SK-N-SH (cell line): Measurements from ENCODE around the gene BAD. TPM values are rescaled to one million over a fixed set of nuclear protein-coding genes. Genes with fewer than 3 reads are reported as not detected.

Experiments
- CTCF ChIA-PET: fragments of 300-600, 350-600 bp; formaldehyde crosslinking; extraction: SDS; loops from one replicate; lab custom pipeline; 2021; lab: Yijun Ruan, JAX
- POLR2A ChIA-PET: fragments of 350-600 bp; sonication (Branson Sonifier 250); formaldehyde crosslinking; extraction: SDS; loops from one replicate; lab custom pipeline; 2020; ENCODE audit warnings: antibody characterized with exemption, inconsistent platforms; lab: Yijun Ruan, JAX
- DNase-seq: peaks from one replicate; pipeline ENCODE4 v3.0.0; 2012
- H2AFZ ChIP-seq: fragments of 200-600 bp; sonication (generic); 2 replicates; pipeline ENCODE4 v1.8.1; 2016; ENCODE audit warnings: antibody characterized with exemption, mild to moderate bottlenecking, low read depth
- H3F3A ChIP-seq: fragments of 200-600 bp; sonication (generic); replicated peaks from 2 replicates; pipeline ENCODE3; 2016; ENCODE audit warnings: antibody characterized with exemption, mild to moderate bottlenecking; ENCODE audit not compliant: insufficient read depth
- H3K27ac ChIP-seq, 2 experiments: fragments of 200-500 bp in 1 of 2; fragments of 200-600 bp in 1 of 2; sonication (Bioruptor generic) in 1 of 2; sonication (generic), shearing (Covaris generic) in 1 of 2; 2 replicates each; pipeline versions ENCODE4 v1.5.1 to v1.6.1; 2014 to 2016; ENCODE audit warnings: low read depth in 2 of 2, inconsistent platforms in 1 of 2, low read length in 1 of 2, mild to moderate bottlenecking in 1 of 2, mixed read lengths in 1 of 2
- H3K27me3 ChIP-seq: fragments of 200-600 bp; sonication (generic), shearing (Covaris generic); 2 replicates; pipeline ENCODE4 v1.6.1; 2016; ENCODE audit warnings: mixed run types; ENCODE audit not compliant: insufficient read depth
- H3K36me3 ChIP-seq, 2 experiments: fragments of 200-500 bp in 1 of 2; fragments of 200-600 bp in 1 of 2; sonication (Bioruptor generic) in 1 of 2; sonication (generic) in 1 of 2; replicated peaks in 1 of 2; 2 replicates each; pipeline versions ENCODE3 to v1.5.1; 2014 to 2016; ENCODE audit warnings: low read length in 1 of 2, mild to moderate bottlenecking in 1 of 2; ENCODE audit not compliant: insufficient read depth in 2 of 2, control insufficient read depth in 1 of 2
- H3K4me1 ChIP-seq, 2 experiments: fragments of 200-500 bp in 1 of 2; fragments of 200-600 bp in 1 of 2; sonication (Bioruptor generic) in 1 of 2; sonication (generic), shearing (Covaris generic) in 1 of 2; 2 replicates each; pipeline versions ENCODE4 v1.5.1 to v1.6.1; 2014 to 2016; ENCODE audit warnings: low read depth in 1 of 2, low read length in 1 of 2, mixed run types in 1 of 2; ENCODE audit not compliant: insufficient read depth in 2 of 2, control insufficient read depth in 1 of 2
- H3K4me2 ChIP-seq: fragments of 200-600 bp; sonication (generic), shearing (Covaris generic); 2 replicates; pipeline ENCODE4 v1.6.1; 2017; ENCODE audit warnings: mixed run types
- H3K4me3 ChIP-seq, 2 experiments: fragments of 200-500 bp in 1 of 2; fragments of 200-600 bp in 1 of 2; sonication (Bioruptor generic) in 1 of 2; sonication (generic), shearing (Covaris generic) in 1 of 2; 2 replicates each; pipeline versions ENCODE4 v1.5.1 to v1.8.1; 2014 to 2016; ENCODE audit warnings: low read depth in 2 of 2, inconsistent platforms in 1 of 2, low read length in 1 of 2, mild to moderate bottlenecking in 1 of 2, mixed read lengths in 1 of 2, moderate library complexity in 1 of 2
- H3K79me2 ChIP-seq: fragments of 200-600 bp; sonication (generic); 2 replicates; pipeline ENCODE4 v1.8.1; 2017; ENCODE audit warnings: mild to moderate bottlenecking; ENCODE audit not compliant: insufficient read depth
- H3K9ac ChIP-seq: fragments of 200-600 bp; sonication (generic); 2 replicates; pipeline ENCODE4 v1.6.1; 2017; ENCODE audit warnings: mixed run types
- H3K9me2 ChIP-seq: fragments of 200-600 bp; sonication (generic); 2 replicates; pipeline ENCODE4 v1.6.1; 2017; ENCODE audit warnings: mixed run types
- H3K9me3 ChIP-seq: fragments of 200-600 bp; sonication (generic); 2 replicates; pipeline ENCODE4 v1.6.1; 2017; ENCODE audit warnings: mixed run types, mild to moderate bottlenecking, moderate library complexity
- H4K20me1 ChIP-seq: fragments of 200-600 bp; sonication (generic); 2 replicates; pipeline ENCODE4 v1.6.1; 2017; ENCODE audit warnings: mild to moderate bottlenecking, mixed run types; ENCODE audit not compliant: insufficient read depth
- CHD2 ChIP-seq: fragments of 150-350 bp; IDR thresholded peaks from 2 replicates; pipeline ENCODE4 v1.6.1; 2018; ENCODE audit warnings: low read length; ENCODE audit not compliant: partially characterized antibody
- EZH2phosphoT487 ChIP-seq: fragments of 200-600 bp; sonication (generic); IDR thresholded peaks from 2 replicates; pipeline ENCODE4 v1.6.1; 2017; ENCODE audit warnings: low read depth, mixed run types, mild to moderate bottlenecking, antibody characterized with exemption, moderate library complexity, borderline replicate concordance
- FOSL2 ChIP-seq: IDR thresholded peaks from 2 replicates; pipeline ENCODE4 v1.4.0; 2012; ENCODE audit warnings: low read depth, mild to moderate bottlenecking, moderate library complexity, borderline replicate concordance
- FOXJ3 ChIP-seq: sonication (generic); formaldehyde crosslinking; IDR thresholded peaks from 2 replicates; pipeline ENCODE4 v1.5.1; 2020; ENCODE audit warnings: mild to moderate bottlenecking, missing genetic modification reagents
- FOXM1 ChIP-seq: IDR thresholded peaks from 2 replicates; pipeline ENCODE4 v1.4.0; 2012; ENCODE audit warnings: low read depth, mild to moderate bottlenecking
- GATA2 ChIP-seq: sonication (generic); formaldehyde crosslinking; IDR thresholded peaks from 2 replicates; pipeline ENCODE4 v1.5.0; 2020; ENCODE audit warnings: mild to moderate bottlenecking, missing genetic modification reagents
- IRF3 ChIP-seq: fragments of 150-350 bp; IDR thresholded peaks from 2 replicates; pipeline ENCODE4 v1.6.1; 2016; ENCODE audit warnings: mild to moderate bottlenecking, low read depth, low read length
- MXI1 ChIP-seq: IDR thresholded peaks from 2 replicates; pipeline ENCODE4 v1.6.1; 2012; ENCODE audit warnings: mild to moderate bottlenecking, low read depth, low read length, improper control_type of control experiment
- NFIC ChIP-seq: IDR thresholded peaks from 2 replicates; pipeline ENCODE4 v1.4.0; 2012; ENCODE audit warnings: borderline replicate concordance
- RAD21 ChIP-seq: IDR thresholded peaks from 2 replicates; pipeline ENCODE4 v1.6.1; 2012; ENCODE audit warnings: mild to moderate bottlenecking, low read length
- REST ChIP-seq: IDR thresholded peaks from 2 replicates; pipeline ENCODE4 v1.6.1; 2012; ENCODE audit warnings: mild to moderate bottlenecking, low read depth, low read length, moderate library complexity
- RFX5 ChIP-seq: IDR thresholded peaks from 2 replicates; pipeline ENCODE4 v1.6.1; 2012; ENCODE audit warnings: mild to moderate bottlenecking, improper control_type of control experiment, low read length
- RXRA ChIP-seq: IDR thresholded peaks from 2 replicates; pipeline ENCODE4 v1.4.0; 2012; ENCODE audit warnings: low read depth, mild to moderate bottlenecking, borderline replicate concordance
- TAF1 ChIP-seq: IDR thresholded peaks from 2 replicates; pipeline ENCODE4 v1.6.1; 2012; ENCODE audit warnings: low read depth, mild to moderate bottlenecking, low read length, moderate library complexity, borderline replicate concordance
- TCF12 ChIP-seq: IDR thresholded peaks from 2 replicates; pipeline ENCODE4 v1.4.0; 2012
- YY1 ChIP-seq: IDR thresholded peaks from 2 replicates; pipeline ENCODE4 v1.4.0; 2012; ENCODE audit warnings: low read depth, mild to moderate bottlenecking
- WGBS: methylation state at CpG from one replicate; pipeline ENCODE4 v1.1.6; 2017; ENCODE audit warnings: low lambda C conversion rate; 5-methylcytosine and 5-hydroxymethylcytosine counted together
- polyA plus RNA-seq, 3 experiments: library from polyadenylated mRNA; depleted of rRNA; stranded (reverse); fragments of >200 nt; gene quantifications; 2 replicates each; pipeline ENCODE4 v1.2.3, GENCODE V29; 2012
- TF ChIP-seq, protein P1 (sequence below): IDR thresholded peaks from 2 replicates; pipeline ENCODE4 v1.4.0; 2012; ENCODE audit warnings: low read depth, borderline replicate concordance

Gene BAD
- polyA plus RNA-seq, 1 of the 3 experiments (the other 2 are of a cell fraction), result 80.9 TPM

DNA sequence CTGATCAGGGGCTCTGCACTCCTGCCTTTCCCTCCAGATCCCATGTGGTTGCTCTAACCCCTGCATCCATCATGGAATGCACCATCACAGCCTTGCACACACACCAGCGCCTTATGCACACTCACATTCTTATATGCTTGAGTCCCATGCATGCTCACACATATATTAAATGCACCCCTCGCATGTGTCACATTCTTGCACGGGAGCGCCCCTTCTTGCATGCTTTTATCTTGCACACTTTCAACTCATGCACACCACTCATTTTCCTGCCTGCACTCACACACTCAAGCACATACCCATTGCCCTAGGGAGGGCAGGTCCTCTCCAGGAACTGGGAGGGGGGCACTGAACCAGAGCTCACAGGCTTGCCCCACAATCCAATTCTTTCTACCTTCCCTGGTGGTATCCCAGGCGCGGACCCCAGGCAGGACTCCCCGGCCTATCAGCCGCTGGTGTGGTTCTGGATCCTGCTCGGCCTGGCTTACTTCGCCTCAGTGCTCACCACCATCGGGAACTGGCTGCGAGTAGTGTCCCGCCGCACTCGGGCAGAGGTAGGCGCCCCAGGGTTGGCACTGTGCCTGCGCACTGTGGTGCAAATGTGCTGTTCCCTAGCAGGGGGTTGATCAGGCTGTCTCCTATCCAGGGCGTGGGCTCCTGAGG lies 13.4 kb upstream of the BAD start:
- H3K27ac ChIP-seq, result no peak overlapping the region
- no peak overlapping the region for H2AFZ ChIP-seq
- H3K4me3 ChIP-seq, result no peak overlapping the region
- no peaks in the 10 kb centered on the region for H3K4me1 ChIP-seq
- H3K9me3 ChIP-seq, result no peaks in the 10 kb centered on the region
- TF ChIP-seq TAF1 (no peak), IRF3 (no peak), FOSL2 (no peak), REST (no peak), FOXM1 (no peak)
- H3K9ac ChIP-seq, result no peak overlapping the region
- H3F3A ChIP-seq, result peaks cover under 1% of the 10 kb centered on the region
- POLR2A ChIA-PET, result no interaction called here
- H4K20me1 ChIP-seq, result no peaks in the 10 kb centered on the region
- no peaks in the 10 kb centered on the region for H3K36me3 ChIP-seq
- WGBS, result 83% methylated on average over 13 of the region's 18 CpGs
- H3K9me2 ChIP-seq, result no peaks in the 10 kb centered on the region
- H3K79me2 ChIP-seq, result no peaks in the 10 kb centered on the region
- no peak for DNase-seq
- H3K27me3 ChIP-seq, result peaks cover 5% of the 10 kb centered on the region; the same call in 1 of the 2 replicates
- CTCF ChIA-PET, result interaction anchor here (0.9 to 1.9 kb wide), 3 partner anchors 13 to 47 kb away, joined by 3 to 12 read pairs (median 5); partner anchors contain the start of genes BAD and GPR137
- no peak overlapping the region for H3K4me2 ChIP-seq

GRCh38 chr11:64296830-64297698 lies 12.6 kb upstream of the BAD start:
- WGBS, result 83% methylated on average over 17 of the region's 34 CpGs
- H3K27ac ChIP-seq, result no peak overlapping the region
- no peaks in the 10 kb centered on the region for H3K9me3 ChIP-seq
- no peaks in the 10 kb centered on the region; a peak in 1 of 4 replicates for H3K4me1 ChIP-seq
- no peaks in the 10 kb centered on the region for H4K20me1 ChIP-seq
- no peak overlapping the region for H3K4me3 ChIP-seq
- H2AFZ ChIP-seq, result no peak overlapping the region
- H3K4me2 ChIP-seq, result no peak overlapping the region
- ChIA-PET CTCF (interaction anchor here (0.9 to 1.9 kb wide), 3 partner anchors 12 to 46 kb away, joined by 3 to 12 read pairs (median 5); partner anchors contain the start of genes BAD and GPR137), POLR2A (no interaction called here)
- peaks cover 12% of the 10 kb centered on the region for H3K27me3 ChIP-seq
- no peak overlapping the region for H3K9ac ChIP-seq
- DNase-seq, result no peak
- no peaks in the 10 kb centered on the region for H3K36me3 ChIP-seq
- TF ChIP-seq FOXJ3 (CRISPR knock-in tag) (no peak), EZH2phosphoT487 (no peak), TCF12 (no peak), YY1 (no peak), RXRA (no peak), MXI1 (no peak), NFIC (no peak), RAD21 (no peak), RFX5 (no peak), GATA2 (CRISPR knock-in tag) (no peak), CHD2 (no peak)
- TF ChIP-seq, protein P1, sequence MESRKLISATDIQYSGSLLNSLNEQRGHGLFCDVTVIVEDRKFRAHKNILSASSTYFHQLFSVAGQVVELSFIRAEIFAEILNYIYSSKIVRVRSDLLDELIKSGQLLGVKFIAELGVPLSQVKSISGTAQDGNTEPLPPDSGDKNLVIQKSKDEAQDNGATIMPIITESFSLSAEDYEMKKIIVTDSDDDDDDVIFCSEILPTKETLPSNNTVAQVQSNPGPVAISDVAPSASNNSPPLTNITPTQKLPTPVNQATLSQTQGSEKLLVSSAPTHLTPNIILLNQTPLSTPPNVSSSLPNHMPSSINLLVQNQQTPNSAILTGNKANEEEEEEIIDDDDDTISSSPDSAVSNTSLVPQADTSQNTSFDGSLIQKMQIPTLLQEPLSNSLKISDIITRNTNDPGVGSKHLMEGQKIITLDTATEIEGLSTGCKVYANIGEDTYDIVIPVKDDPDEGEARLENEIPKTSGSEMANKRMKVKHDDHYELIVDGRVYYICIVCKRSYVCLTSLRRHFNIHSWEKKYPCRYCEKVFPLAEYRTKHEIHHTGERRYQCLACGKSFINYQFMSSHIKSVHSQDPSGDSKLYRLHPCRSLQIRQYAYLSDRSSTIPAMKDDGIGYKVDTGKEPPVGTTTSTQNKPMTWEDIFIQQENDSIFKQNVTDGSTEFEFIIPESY, result no peak
- H3K9me2 ChIP-seq, result no peaks in the 10 kb centered on the region
- H3F3A ChIP-seq, result no peaks in the 10 kb centered on the region
- no peaks in the 10 kb centered on the region for H3K79me2 ChIP-seq
